Epithelial cell of proximal tubule (primary cell): Measurements from ENCODE around the gene PLAU. TPM values are rescaled to one million over a fixed set of nuclear protein-coding genes. Genes with fewer than 3 reads are reported as not detected.
"Not testable (repeated sequence)": the region's sequence is repeated elsewhere in the genome, so short reads cannot be mapped to it uniquely, and the experiment has no call there.

Experiments
- DNase-seq: peaks from one replicate; pipeline ENCODE4 v3.0.0-alpha.2; 2011; ENCODE audit warnings: low read depth
- H3K4me3 ChIP-seq: 2 replicates; pipeline ENCODE4 v1.5.1; 2011; ENCODE audit warnings: low read depth, mild to moderate bottlenecking, low read length
- CTCF ChIP-seq: conservative IDR thresholded peaks from 2 replicates; pipeline ENCODE4 v1.5.1; 2012; ENCODE audit warnings: low read depth, mild to moderate bottlenecking, low read length
- total RNA-seq: library from RNA; depleted of rRNA; stranded (reverse); fragments of >200 nt; gene quantifications from 2 replicates; pipeline ENCODE4 v1.2.3, GENCODE V29; 2015

Gene PLAU
- total RNA-seq, 1 donor from 2014 or later, result 970 TPM

GRCh38 chr10:73891540-73891939, 19.4 kb upstream of the PLAU start:
- no peak for DNase-seq
- TF ChIP-seq CTCF, result no peak
- no peak overlapping the region for H3K4me3 ChIP-seq

GRCh38 chr10:73892310-73893030, 18.5 kb upstream of the PLAU start:
- DNase-seq, result no peak
- H3K4me3 ChIP-seq, result no peak overlapping the region
- TF ChIP-seq CTCF, result no peak

- no peak overlapping the region for H3K4me3 ChIP-seq
- DNase-seq, result no peak
- no peak for TF ChIP-seq CTCF
Measured at GRCh38 chr10:73893426-73893825, 17.5 kb upstream of the PLAU start.

DNA sequence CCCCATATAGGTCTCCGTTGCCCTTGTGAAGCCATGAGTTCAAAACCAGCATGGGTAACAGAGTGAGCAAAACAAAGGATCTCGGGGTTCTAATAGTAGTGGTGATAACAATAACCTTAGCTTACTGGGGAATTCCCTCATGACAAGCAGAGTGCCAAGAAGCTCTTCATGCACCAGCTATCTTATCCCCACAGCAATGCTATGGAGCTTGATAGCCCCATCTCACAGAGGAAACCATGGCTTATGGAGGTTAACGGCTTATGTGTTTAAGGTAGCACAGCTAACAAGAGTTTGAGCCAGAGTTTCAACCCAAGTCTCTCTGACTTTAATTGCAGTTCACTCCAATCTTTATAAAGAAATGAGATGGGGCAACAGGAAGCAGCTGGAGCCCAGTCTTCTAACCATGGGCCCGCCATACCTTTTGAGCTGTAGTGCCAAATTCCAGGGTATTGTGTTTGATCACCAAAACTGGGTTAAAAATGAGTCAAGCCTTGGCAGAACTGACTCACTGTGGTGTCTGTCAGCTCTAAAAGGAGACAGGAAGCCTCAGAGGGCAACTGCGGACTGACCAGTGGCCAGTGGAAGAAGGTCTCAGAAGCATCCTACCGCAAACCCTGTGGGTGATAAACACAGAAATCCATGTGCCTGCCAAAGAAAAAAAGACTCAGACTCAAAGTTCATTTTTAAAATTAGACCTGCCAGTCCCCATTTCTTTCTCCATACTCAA, 16.5 kb upstream of the PLAU start:
- no peak overlapping the region for H3K4me3 ChIP-seq
- peak; percentile 72 for DNase-seq
- no peak for TF ChIP-seq CTCF

- not testable (repeated sequence) for DNase-seq, H3K4me3 ChIP-seq
Measured at GRCh38 chr10:73895381-73895780, 15.6 kb upstream of the PLAU start.

DNA sequence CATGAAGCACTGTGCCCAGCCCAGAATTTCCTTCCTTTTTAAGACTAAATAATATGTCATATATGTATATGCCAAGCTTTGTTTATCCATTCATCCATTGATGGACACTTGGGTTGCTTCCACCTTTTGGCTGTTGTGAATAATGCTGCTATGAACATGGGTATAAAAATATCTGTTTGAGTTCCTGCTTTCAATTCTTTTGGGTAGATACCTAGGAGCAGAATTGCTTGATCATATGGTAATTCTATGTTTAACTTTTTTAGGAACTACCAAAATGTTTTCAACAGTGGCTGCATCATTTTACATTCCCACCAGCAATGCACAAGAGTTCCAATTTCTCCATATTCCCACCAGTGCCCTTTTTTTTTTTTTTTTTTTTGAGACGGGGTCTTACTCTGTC, 13.2 kb upstream of the PLAU start:
- no peak overlapping the region for H3K4me3 ChIP-seq
- no peak for TF ChIP-seq CTCF
- no peak for DNase-seq

DNA sequence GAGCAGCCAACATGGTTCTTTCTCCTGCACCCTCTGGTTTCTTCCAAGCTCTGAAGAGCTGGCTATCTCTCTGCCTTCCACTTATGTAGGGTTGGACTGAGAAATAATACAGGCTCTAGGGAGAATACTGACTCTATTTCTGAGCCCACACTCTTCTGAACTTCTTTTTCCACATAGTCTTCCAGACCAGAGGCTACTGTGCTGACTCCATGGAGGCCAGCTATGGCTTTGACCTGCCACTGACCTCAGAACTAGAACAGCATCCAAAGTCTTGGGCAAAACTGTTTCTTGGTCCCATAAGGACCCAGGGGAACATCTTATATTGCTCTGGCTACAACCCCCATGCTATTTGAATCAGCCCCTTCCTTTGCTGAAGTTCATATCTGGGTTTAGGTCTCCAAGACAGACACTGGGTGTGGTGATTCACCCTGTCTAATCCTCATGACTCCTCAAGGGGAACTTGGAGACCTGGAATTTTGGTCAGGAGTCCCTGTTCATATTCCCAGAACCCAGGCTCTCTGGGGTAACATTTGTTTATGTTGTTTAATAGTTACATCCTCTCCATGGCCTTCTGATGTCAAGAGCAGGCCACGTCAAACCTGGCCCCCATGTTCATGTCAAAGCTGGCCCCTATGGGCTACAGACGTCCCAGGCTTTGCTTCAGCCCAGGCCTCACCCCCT, 12.1 kb upstream of the PLAU start:
- no peak for DNase-seq
- H3K4me3 ChIP-seq, result no peak overlapping the region
- no peak for TF ChIP-seq CTCF
